Neural progenitor cell (in vitro differentiated cells): ENCODE data around the gene GGA3.
"Not testable (repeated sequence)": the region's sequence is repeated elsewhere in the genome, so short reads cannot be mapped to it uniquely, and the experiment has no call there.

Experiments used
- EZH2 ChIP-seq: fragments of 200-600 bp; sonication (generic); IDR thresholded peaks from 2 replicates; pipeline ENCODE4 v1.6.1; 2017; ENCODE audit warnings: antibody characterized with exemption, mild to moderate bottlenecking, moderate library complexity
- EZH2phosphoT487 ChIP-seq: fragments of 200-600 bp; sonication (generic); IDR thresholded peaks from 2 replicates; pipeline ENCODE4 v1.6.1; 2017; ENCODE audit warnings: antibody characterized with exemption
- TF ChIP-seq, protein P1 (sequence below): fragments of 200-600 bp; sonication (generic); IDR thresholded peaks from 2 replicates; pipeline ENCODE4 v1.5.1; 2017; ENCODE audit warnings: antibody characterized with exemption, mild to moderate bottlenecking

DNA sequence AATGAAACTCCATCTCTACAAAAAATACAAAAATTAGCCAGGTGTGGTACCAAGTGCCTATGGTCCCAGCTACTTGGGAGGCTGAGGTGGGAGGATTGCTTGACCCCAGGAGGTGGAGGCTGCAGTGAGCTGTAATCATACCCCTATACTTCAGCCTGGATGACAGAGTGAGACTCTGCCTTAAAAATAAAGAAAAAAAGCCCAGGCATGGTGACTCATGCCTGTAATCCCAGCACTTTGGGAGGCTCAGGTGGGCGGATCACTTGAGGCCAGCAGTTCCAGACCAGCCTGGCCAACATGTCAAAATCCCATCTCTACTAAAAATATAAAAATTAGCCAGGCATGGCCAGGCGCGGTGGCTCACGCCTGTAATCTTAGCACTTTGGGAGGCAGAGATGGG, 18.8 kb upstream of the GGA3 start:
- TF ChIP-seq, protein P1, sequence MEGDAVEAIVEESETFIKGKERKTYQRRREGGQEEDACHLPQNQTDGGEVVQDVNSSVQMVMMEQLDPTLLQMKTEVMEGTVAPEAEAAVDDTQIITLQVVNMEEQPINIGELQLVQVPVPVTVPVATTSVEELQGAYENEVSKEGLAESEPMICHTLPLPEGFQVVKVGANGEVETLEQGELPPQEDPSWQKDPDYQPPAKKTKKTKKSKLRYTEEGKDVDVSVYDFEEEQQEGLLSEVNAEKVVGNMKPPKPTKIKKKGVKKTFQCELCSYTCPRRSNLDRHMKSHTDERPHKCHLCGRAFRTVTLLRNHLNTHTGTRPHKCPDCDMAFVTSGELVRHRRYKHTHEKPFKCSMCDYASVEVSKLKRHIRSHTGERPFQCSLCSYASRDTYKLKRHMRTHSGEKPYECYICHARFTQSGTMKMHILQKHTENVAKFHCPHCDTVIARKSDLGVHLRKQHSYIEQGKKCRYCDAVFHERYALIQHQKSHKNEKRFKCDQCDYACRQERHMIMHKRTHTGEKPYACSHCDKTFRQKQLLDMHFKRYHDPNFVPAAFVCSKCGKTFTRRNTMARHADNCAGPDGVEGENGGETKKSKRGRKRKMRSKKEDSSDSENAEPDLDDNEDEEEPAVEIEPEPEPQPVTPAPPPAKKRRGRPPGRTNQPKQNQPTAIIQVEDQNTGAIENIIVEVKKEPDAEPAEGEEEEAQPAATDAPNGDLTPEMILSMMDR = not testable (repeated sequence)
- TF ChIP-seq EZH2, EZH2phosphoT487: not testable (repeated sequence)
